Endothelial cell (in vitro differentiated cells): ENCODE data around the gene POPDC3. TPM values are rescaled to one million over a fixed set of nuclear protein-coding genes. Genes with fewer than 3 reads are reported as not detected.

ENCODE experiments used
- DNase-seq: peaks from one replicate; pipeline ENCODE4 v3.0.0; 2021; ENCODE audit warnings: low spot score
- H3K27ac Mint-ChIP-seq: one replicate; pipeline ENCODE4 v1.8.0; 2021; ENCODE audit warnings: mixed read lengths, inconsistent platforms; ENCODE audit not compliant: unreplicated experiment
- H3K27me3 Mint-ChIP-seq: one replicate; pipeline ENCODE4 v1.8.0; 2021; ENCODE audit warnings: mild to moderate bottlenecking, moderate library complexity, mixed read lengths, inconsistent platforms; ENCODE audit not compliant: unreplicated experiment
- H3K36me3 Mint-ChIP-seq: one replicate; pipeline ENCODE4 v1.8.0; 2021; ENCODE audit warnings: mild to moderate bottlenecking, low read depth, mixed read lengths, inconsistent platforms; ENCODE audit not compliant: unreplicated experiment
- H3K4me1 Mint-ChIP-seq: one replicate; pipeline ENCODE4 v1.8.0; 2021; ENCODE audit warnings: mild to moderate bottlenecking, mixed read lengths, inconsistent platforms; ENCODE audit not compliant: unreplicated experiment
- H3K4me3 Mint-ChIP-seq: one replicate; pipeline ENCODE4 v1.8.0; 2021; ENCODE audit warnings: mild to moderate bottlenecking, mixed read lengths, inconsistent platforms; ENCODE audit not compliant: unreplicated experiment
- H3K9me3 Mint-ChIP-seq: one replicate; pipeline ENCODE4 v1.8.0; 2021; ENCODE audit warnings: mixed read lengths, inconsistent platforms; ENCODE audit not compliant: unreplicated experiment
- total RNA-seq: library from RNA; stranded (reverse); fragmentation: NEBNext Ultra II Directional; extraction: Animal tissue kit (Norgen Biotek cat#: 25700); gene quantifications from one replicate; pipeline ENCODE4 v1.2.1, GENCODE V29; 2021; ENCODE audit not compliant: unreplicated experiment
- TF ChIP-seq, protein P1 (sequence below): fragments of 200-600 bp; sonication (generic); IDR thresholded peaks from one replicate; pipeline ENCODE4 v1.5.0; 2021; ENCODE audit warnings: antibody characterized with exemption; ENCODE audit not compliant: unreplicated experiment

Gene POPDC3
- total RNA-seq, 1 donor from 2014 or later, result 5.2 TPM

DNA sequence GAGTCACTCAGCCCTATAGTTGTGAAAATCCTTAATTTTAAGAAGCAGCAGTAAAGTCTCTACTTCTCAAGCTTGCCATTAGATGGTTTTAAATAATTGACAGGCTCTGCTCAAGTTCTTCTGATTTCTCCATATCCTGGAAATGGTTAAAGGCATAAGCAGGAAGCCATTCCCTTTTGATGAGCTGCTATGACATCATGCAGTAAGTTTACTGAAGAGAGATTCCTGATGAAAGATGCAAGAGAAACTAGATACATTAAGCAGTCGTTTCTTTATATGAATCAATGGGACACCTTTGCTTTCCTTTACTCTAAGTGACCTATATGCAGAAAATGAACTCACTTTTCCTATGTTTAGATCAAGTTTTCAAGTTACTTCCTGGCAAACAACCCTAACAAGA lies 9.8 kb downstream of the POPDC3 start:
- Mint-ChIP-seq H3K36me3 (no peaks in the 10 kb centered on the region), H3K27ac (no peak overlapping the region), H3K9me3 (no peaks in the 10 kb centered on the region), H3K4me3 (no peak overlapping the region), H3K4me1 (peaks cover 5% of the 10 kb centered on the region), H3K27me3 (peaks cover 2% of the 10 kb centered on the region)
- TF ChIP-seq, protein P1, sequence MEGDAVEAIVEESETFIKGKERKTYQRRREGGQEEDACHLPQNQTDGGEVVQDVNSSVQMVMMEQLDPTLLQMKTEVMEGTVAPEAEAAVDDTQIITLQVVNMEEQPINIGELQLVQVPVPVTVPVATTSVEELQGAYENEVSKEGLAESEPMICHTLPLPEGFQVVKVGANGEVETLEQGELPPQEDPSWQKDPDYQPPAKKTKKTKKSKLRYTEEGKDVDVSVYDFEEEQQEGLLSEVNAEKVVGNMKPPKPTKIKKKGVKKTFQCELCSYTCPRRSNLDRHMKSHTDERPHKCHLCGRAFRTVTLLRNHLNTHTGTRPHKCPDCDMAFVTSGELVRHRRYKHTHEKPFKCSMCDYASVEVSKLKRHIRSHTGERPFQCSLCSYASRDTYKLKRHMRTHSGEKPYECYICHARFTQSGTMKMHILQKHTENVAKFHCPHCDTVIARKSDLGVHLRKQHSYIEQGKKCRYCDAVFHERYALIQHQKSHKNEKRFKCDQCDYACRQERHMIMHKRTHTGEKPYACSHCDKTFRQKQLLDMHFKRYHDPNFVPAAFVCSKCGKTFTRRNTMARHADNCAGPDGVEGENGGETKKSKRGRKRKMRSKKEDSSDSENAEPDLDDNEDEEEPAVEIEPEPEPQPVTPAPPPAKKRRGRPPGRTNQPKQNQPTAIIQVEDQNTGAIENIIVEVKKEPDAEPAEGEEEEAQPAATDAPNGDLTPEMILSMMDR, result no peak
- no peak for DNase-seq

GRCh38 chr6:105167914-105168313 lies 11.9 kb downstream of the POPDC3 start:
- Mint-ChIP-seq H3K27ac (no peak overlapping the region), H3K9me3 (no peaks in the 10 kb centered on the region), H3K27me3 (peaks cover 2% of the 10 kb centered on the region), H3K36me3 (no peaks in the 10 kb centered on the region), H3K4me1 (peaks cover 5% of the 10 kb centered on the region), H3K4me3 (no peak overlapping the region)
- TF ChIP-seq, protein P1, result no peak
- DNase-seq, result no peak

DNA sequence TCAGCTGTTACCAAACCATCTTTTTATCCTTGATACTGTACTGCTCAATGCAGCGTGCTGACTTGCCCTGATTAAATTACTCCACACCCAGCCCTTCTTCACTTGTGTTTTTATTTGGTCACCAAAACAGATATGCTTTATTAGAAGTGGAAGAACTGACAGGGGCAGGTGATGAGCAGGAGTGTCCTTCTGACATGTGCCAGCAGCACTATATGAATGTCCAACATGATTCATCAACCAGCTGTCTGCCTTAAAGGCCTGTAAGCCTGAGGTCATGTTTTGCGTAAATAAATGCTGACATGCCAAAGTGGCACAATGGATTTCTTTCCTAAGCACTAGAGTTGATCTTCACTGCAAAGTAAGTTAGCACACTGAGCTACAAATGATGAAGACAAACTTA lies 15.4 kb downstream of the POPDC3 start:
- TF ChIP-seq, protein P1, result no peak
- H3K9me3 Mint-ChIP-seq, result no peaks in the 10 kb centered on the region
- no peaks in the 10 kb centered on the region for H3K4me1 Mint-ChIP-seq
- no peak for DNase-seq
- H3K36me3 Mint-ChIP-seq, result no peaks in the 10 kb centered on the region
- no peaks in the 10 kb centered on the region for H3K27me3 Mint-ChIP-seq
- no peak overlapping the region for H3K27ac Mint-ChIP-seq
- H3K4me3 Mint-ChIP-seq, result no peak overlapping the region

- Mint-ChIP-seq H3K4me3 (no peak overlapping the region), H3K9me3 (no peaks in the 10 kb centered on the region), H3K36me3 (no peaks in the 10 kb centered on the region), H3K27me3 (no peaks in the 10 kb centered on the region), H3K27ac (no peak overlapping the region), H3K4me1 (no peaks in the 10 kb centered on the region)
- TF ChIP-seq, protein P1, result no peak
- DNase-seq, result no peak
Observed at GRCh38 chr6:105163183-105163582, 16.6 kb downstream of the POPDC3 start.

- TF ChIP-seq, protein P1, result no peak
- Mint-ChIP-seq H3K4me3 (no peak overlapping the region), H3K4me1 (no peaks in the 10 kb centered on the region), H3K27ac (no peak overlapping the region), H3K9me3 (no peaks in the 10 kb centered on the region), H3K27me3 (no peaks in the 10 kb centered on the region), H3K36me3 (no peaks in the 10 kb centered on the region)
- no peak for DNase-seq
Observed at GRCh38 chr6:105162377-105162776, 17.4 kb downstream of the POPDC3 start.
